SH-SY5Y (cell line): ENCODE results near the gene PLLP.

ENCODE experiments used
- GATA2 ChIP-seq: IDR thresholded peaks from 2 replicates; pipeline ENCODE4 v1.6.1; 2011; ENCODE audit warnings: mild to moderate bottlenecking, low read depth, low read length
- GATA3 ChIP-seq: IDR thresholded peaks from 2 replicates; pipeline ENCODE4 v1.6.1; 2011; ENCODE audit warnings: low read depth, mild to moderate bottlenecking, low read length, moderate library complexity

DNA sequence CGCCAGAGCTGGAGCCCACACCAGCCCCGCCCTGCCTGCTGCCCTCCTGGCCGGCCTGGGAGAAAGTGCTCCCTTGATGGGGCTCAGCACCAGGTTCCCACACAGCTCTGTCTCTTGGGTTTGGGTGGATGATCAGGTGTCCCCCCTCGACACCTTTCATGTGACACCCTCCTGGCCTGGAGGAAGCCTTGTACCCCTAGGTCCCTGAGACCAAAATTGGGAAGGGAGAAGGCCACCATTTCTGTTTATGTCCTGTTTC is 19.4 kb upstream of the PLLP start:
- no peak for TF ChIP-seq GATA2
- no peak for TF ChIP-seq GATA3
